HepG2 (cell line): ENCODE data around the gene USP43. TPM values are rescaled to one million over a fixed set of nuclear protein-coding genes. Genes with fewer than 3 reads are reported as not detected.

Experiments
- polyA plus RNA-seq, 8 experiments: library from polyadenylated mRNA; depleted of rRNA in 3 of 8; stranded (reverse) in 7 of 8; unstranded in 1 of 8; fragments of >200 nt; fragmentation: Illumina TruSeq in 4 of 8; extraction: Trizol in 4 of 8; gene quantifications; 2 replicates each; pipeline versions ENCODE4 v1.2.1 to v1.2.3, GENCODE V29; 2011 to 2016; ENCODE audit warnings: low read depth in 4 of 8, missing spikeins in 1 of 8, mixed read lengths in 1 of 8; ENCODE audit not compliant: insufficient read depth in 1 of 8
- total RNA-seq, 5 experiments: library from RNA; depleted of rRNA; stranded (reverse); fragments of >200 nt; fragmentation: Illumina TruSeq; extraction: Trizol; gene quantifications; 2 replicates each; pipeline ENCODE4 v1.2.3, GENCODE V29; 2016; ENCODE audit warnings: low read depth in 1 of 5

USP43 gene
- total and polyA plus RNA-seq, 2 of the 13 experiments (the other 11 are each of a cell fraction or from before 2014, with no cell fraction given), result 1.6 to 2.2 TPM

Other genes starting within 250 kb of the USP43 start
- gene STX8, start 69.7 kb upstream of the USP43 start, total RNA-seq (2016; rRNA removed; fragmentation: Illumina TruSeq; extraction: Trizol), result 53.6 and 67.9 TPM in 2 replicates
- 36.4 and 40.9 TPM in 2 replicates for gene STX8, start 69.7 kb upstream of the USP43 start, polyA plus RNA-seq (2011; rRNA removed)
- not detected in 2 replicates for gene CFAP52, start 68.9 kb upstream of the USP43 start, total RNA-seq (2016; rRNA removed; fragmentation: Illumina TruSeq; extraction: Trizol)
- gene CFAP52, start 68.9 kb upstream of the USP43 start, polyA plus RNA-seq (2011; rRNA removed), result not detected in 2 replicates
- not detected in 2 replicates for gene DHRS7C, start 146.1 kb downstream of the USP43 start, total RNA-seq (2016; rRNA removed; fragmentation: Illumina TruSeq; extraction: Trizol)
- not detected in 2 replicates for gene DHRS7C, start 146.1 kb downstream of the USP43 start, polyA plus RNA-seq (2011; rRNA removed)
- gene GSG1L2, start 176.6 kb downstream of the USP43 start, total RNA-seq (2016; rRNA removed; fragmentation: Illumina TruSeq; extraction: Trizol), result not detected in 2 replicates
- not detected in 2 replicates for gene GSG1L2, start 176.6 kb downstream of the USP43 start, polyA plus RNA-seq (2011; rRNA removed)
- gene GLP2R, start 180.4 kb downstream of the USP43 start, total RNA-seq (2016; rRNA removed; fragmentation: Illumina TruSeq; extraction: Trizol), result 1.4 and 1.9 TPM in 2 replicates
- 0.21 and 0.65 TPM in 2 replicates for gene GLP2R, start 180.4 kb downstream of the USP43 start, polyA plus RNA-seq (2011; rRNA removed)